IMR-90 (cell line): Measurements from ENCODE around the gene ABHD5. TPM values are rescaled to one million over a fixed set of nuclear protein-coding genes. Genes with fewer than 3 reads are reported as not detected.
A peak's percentile ranks its signal among the peaks of the same experiment; 100 is the strongest.

Experiments used
- ATAC-seq: fragments of 200-7000 bp; cut with Tn5 transposase; 2 replicates; pipeline ENCODE4 v1.9.1; 2020; ENCODE audit warnings: low read depth, mild to moderate bottlenecking, moderate library complexity
- Bru-seq: library from RNA; stranded (reverse); fragments of 400-500 nt; gene quantifications from one replicate; lab custom pipeline; 2021; lab: Mats Ljungman, UMichigan
- BruChase-seq, 2 experiments: library from RNA; stranded (reverse); fragments of 400-500 nt; gene quantifications; one replicate each; lab custom pipeline; 2021; lab: Mats Ljungman, UMichigan
- BruUV-seq: library from RNA; stranded (reverse); fragments of 400-500 nt; replicated peaks from 2 replicates; lab custom pipeline; 2021; lab: Mats Ljungman, UMichigan
- CTCF ChIA-PET: fragments of 300-600 bp; formaldehyde crosslinking; extraction: SDS; loops from one replicate; lab custom pipeline; 2021; ENCODE audit warnings: antibody characterized with exemption; lab: Yijun Ruan, JAX
- POLR2A ChIA-PET: fragments of 300-600 bp; sonication (Branson Sonifier 250); formaldehyde crosslinking; loops from one replicate; lab custom pipeline; 2022; ENCODE audit warnings: antibody characterized with exemption; ENCODE audit not compliant: unreplicated experiment; lab: Charles Lee
- DNase-seq: peaks from one replicate; pipeline ENCODE4 v3.0.0; 2013
- H2AFZ ChIP-seq: replicated peaks from 2 replicates; pipeline ENCODE3; 2013; ENCODE audit warnings: low read length, mild to moderate bottlenecking; ENCODE audit not compliant: poor library complexity
- H2AK5ac ChIP-seq: 2 replicates; pipeline ENCODE4 v1.6.1; 2013; ENCODE audit warnings: low read depth, low read length, inconsistent platforms
- H2AK9ac ChIP-seq: replicated peaks from 2 replicates; pipeline ENCODE3; 2013; ENCODE audit warnings: mild to moderate bottlenecking, low read depth, low read length, moderate library complexity; ENCODE audit not compliant: poor library complexity
- H2BK120ac ChIP-seq: 2 replicates; pipeline ENCODE4 v1.6.1; 2013; ENCODE audit warnings: low read depth, low read length, inconsistent platforms
- H2BK15ac ChIP-seq: 3 replicates; pipeline ENCODE4 v1.6.1; 2013; ENCODE audit warnings: low read depth, low read length, inconsistent platforms
- H2BK20ac ChIP-seq: 2 replicates; pipeline ENCODE4 v1.6.1; 2013; ENCODE audit warnings: low read depth, mild to moderate bottlenecking, inconsistent platforms, low read length, moderate library complexity
- H2BK5ac ChIP-seq: 2 replicates; pipeline ENCODE4 v1.6.1; 2013; ENCODE audit warnings: mild to moderate bottlenecking, low read depth, low read length, inconsistent platforms; ENCODE audit not compliant: poor library complexity, severe bottlenecking
- H3K14ac ChIP-seq: replicated peaks from 2 replicates; pipeline ENCODE4 v1.6.1; 2013; ENCODE audit warnings: low read depth, low read length, inconsistent platforms
- H3K18ac ChIP-seq: 2 replicates; pipeline ENCODE4 v1.6.1; 2013; ENCODE audit warnings: low read depth, low read length, control low read depth
- H3K23ac ChIP-seq: 2 replicates; pipeline ENCODE4 v1.6.1; 2013; ENCODE audit warnings: low read depth, low read length, inconsistent platforms
- H3K27ac ChIP-seq: 2 replicates; pipeline ENCODE4 v1.5.1; 2013; ENCODE audit warnings: mild to moderate bottlenecking, control low read depth, low read length; ENCODE audit not compliant: insufficient read depth
- H3K27me3 ChIP-seq: 2 replicates; pipeline ENCODE4 v1.6.1; 2013; ENCODE audit warnings: low read length; ENCODE audit not compliant: control insufficient read depth, insufficient read depth
- H3K36me3 ChIP-seq: 2 replicates; pipeline ENCODE4 v1.6.1; 2013; ENCODE audit warnings: low read length, mixed read lengths; ENCODE audit not compliant: control insufficient read depth, insufficient read depth
- H3K4ac ChIP-seq: 2 replicates; pipeline ENCODE4 v1.6.1; 2013; ENCODE audit warnings: low read depth, low read length, inconsistent platforms
- H3K4me1 ChIP-seq: 2 replicates; pipeline ENCODE4 v1.6.1; 2013; ENCODE audit warnings: low read length, mixed read lengths; ENCODE audit not compliant: control insufficient read depth, insufficient read depth
- H3K4me2 ChIP-seq: 2 replicates; pipeline ENCODE4 v1.6.1; 2013; ENCODE audit warnings: low read depth, mild to moderate bottlenecking, control low read depth, low read length, moderate library complexity
- H3K4me3 ChIP-seq: 2 replicates; pipeline ENCODE4 v1.5.1; 2013; ENCODE audit warnings: low read depth, mild to moderate bottlenecking, control low read depth, low read length, moderate library complexity; ENCODE audit not compliant: insufficient read depth
- H3K56ac ChIP-seq: 2 replicates; pipeline ENCODE4 v1.6.1; 2013; ENCODE audit warnings: low read length, inconsistent platforms; ENCODE audit not compliant: insufficient read depth; ENCODE audit errors: extremely low read depth
- H3K79me1 ChIP-seq, 2 experiments: 2 replicates each; pipeline ENCODE4 v1.6.1; 2013; ENCODE audit warnings: low read length in 2 of 2, inconsistent platforms in 1 of 2, low read depth in 1 of 2
- H3K9ac ChIP-seq: 2 replicates; pipeline ENCODE4 v1.6.1; 2013; ENCODE audit warnings: low read depth, low read length, control low read depth
- H3K9me1 ChIP-seq: 2 replicates; pipeline ENCODE4 v1.6.1; 2013; ENCODE audit warnings: low read length, inconsistent platforms; ENCODE audit not compliant: insufficient read depth
- H3K9me3 ChIP-seq: 2 replicates; pipeline ENCODE4 v1.6.1; 2013; ENCODE audit warnings: low read length; ENCODE audit not compliant: control insufficient read depth, insufficient read depth
- H4K20me1 ChIP-seq: 2 replicates; pipeline ENCODE4 v1.6.1; 2013; ENCODE audit warnings: low read length, inconsistent platforms; ENCODE audit not compliant: insufficient read depth
- H4K5ac ChIP-seq: 2 replicates; pipeline ENCODE4 v1.6.1; 2013; ENCODE audit warnings: mild to moderate bottlenecking, low read depth, low read length, control low read depth
- H4K8ac ChIP-seq, 2 experiments: 2 replicates each; pipeline ENCODE4 v1.6.1; 2013; ENCODE audit warnings: low read depth in 2 of 2, low read length in 2 of 2, control low read depth in 1 of 2, inconsistent platforms in 1 of 2
- H4K91ac ChIP-seq: 2 replicates; pipeline ENCODE4 v1.6.1; 2013; ENCODE audit warnings: low read depth, low read length, inconsistent platforms; ENCODE audit not compliant: insufficient read depth
- BHLHE40 ChIP-seq: fragments of 150-350 bp; IDR thresholded peaks from 2 replicates; pipeline ENCODE4 v1.6.1; 2016; ENCODE audit warnings: mild to moderate bottlenecking, low read depth, low read length
- CEBPB ChIP-seq: IDR thresholded peaks from 2 replicates; pipeline ENCODE4 v1.6.1; 2012; ENCODE audit warnings: low read depth, low read length, improper control_type of control experiment
- CHD1 ChIP-seq: IDR thresholded peaks from 2 replicates; pipeline ENCODE4 v1.6.1; 2012; ENCODE audit warnings: low read depth, low read length, improper control_type of control experiment
- CTCF ChIP-seq: conservative IDR thresholded peaks from 2 replicates; pipeline ENCODE4 v1.5.1; 2012; ENCODE audit warnings: mild to moderate bottlenecking, low read depth, low read length, improper control_type of control experiment
- ELK1 ChIP-seq: fragments of 150-350 bp; IDR thresholded peaks from 2 replicates; pipeline ENCODE4 v1.6.1; 2016; ENCODE audit warnings: low read depth, mild to moderate bottlenecking, low read length, moderate library complexity, borderline replicate concordance
- FOS ChIP-seq: fragments of 150-350 bp; IDR thresholded peaks from 2 replicates; pipeline ENCODE4 v1.6.1; 2016; ENCODE audit warnings: low read depth, low read length
- MAZ ChIP-seq: IDR thresholded peaks from 2 replicates; pipeline ENCODE4 v1.6.1; 2012; ENCODE audit warnings: low read depth, mild to moderate bottlenecking, low read length, improper control_type of control experiment, moderate library complexity, borderline replicate concordance
- MXI1 ChIP-seq: IDR thresholded peaks from 2 replicates; pipeline ENCODE4 v1.6.1; 2012; ENCODE audit warnings: low read depth, mild to moderate bottlenecking, low read length, moderate library complexity, borderline replicate concordance
- NFE2L2 ChIP-seq: fragments of 150-350 bp; IDR thresholded peaks from 2 replicates; pipeline ENCODE4 v1.6.1; 2016; ENCODE audit warnings: low read depth, mild to moderate bottlenecking, low read length
- SMC3 ChIP-seq: fragments of 150-350 bp; IDR thresholded peaks from 2 replicates; pipeline ENCODE4 v1.6.1; 2016; ENCODE audit warnings: low read depth, mild to moderate bottlenecking, antibody characterized with exemption, low read length, moderate library complexity
- USF2 ChIP-seq: fragments of 150-350 bp; IDR thresholded peaks from 2 replicates; pipeline ENCODE4 v1.6.1; 2017; ENCODE audit warnings: mild to moderate bottlenecking, antibody characterized with exemption, low read length, low read depth
- WGBS, 2 experiments: methylation state at CpG; one replicate each; pipeline versions ENCODE4 v1.1.5 to v1.1.7; 2013; ENCODE audit warnings: missing lambda C conversion rate in 2 of 2; ENCODE audit not compliant: insufficient read length in 1 of 2; ENCODE audit errors: extremely low coverage in 2 of 2; 5-methylcytosine and 5-hydroxymethylcytosine counted together
- dilution Hi-C: fragments of 300-500 bp; cut with HindIII; formaldehyde crosslinking; loops from one replicate; pipeline ENCODE4 v1.14.3; 2018; ENCODE audit warnings: low sequenced_read_pairs; ENCODE audit not compliant: unreplicated experiment
- in situ Hi-C: fragments of 300-500 bp; cut with MboI; formaldehyde crosslinking; loops from 3 replicates; pipeline ENCODE4 v1.14.3; 2019; ENCODE audit warnings: low sequenced_read_pairs, inconsistent platforms, mixed read lengths
- intact Hi-C: fragments of 100-400 bp; cut with micrococcal nuclease; formaldehyde crosslinking; loops from 2 replicates; pipeline ENCODE4 v1.10.0; 2022
- long read RNA-seq: library from polyadenylated mRNA; unstranded; transcript quantifications from one replicate; pipeline ENCODE4 v2.0.0, GENCODE V29; 2021; ENCODE audit not compliant: unreplicated experiment
- polyA plus RNA-seq, 3 experiments: library from polyadenylated mRNA; depleted of rRNA; stranded (reverse); fragments of >200 nt; gene quantifications; 2 replicates each; pipeline ENCODE4 v1.2.3, GENCODE V29; 2012; ENCODE audit warnings: low replicate concordance in 1 of 3
- total RNA-seq: library from RNA; depleted of rRNA; stranded (reverse); fragments of >200 nt; gene quantifications from 2 replicates; pipeline ENCODE4 v1.2.3, GENCODE V29; 2012; rRNA removed

Gene ABHD5
- 33.2 and 33.6 TPM in 2 replicates for total RNA-seq
- 13.8 and 15.8 TPM in 2 replicates for polyA plus RNA-seq (2012; rRNA removed)
- polyA plus RNA-seq (2012; cell fraction: cytosol; rRNA removed) = 5.6 and 6.0 TPM in 2 replicates
- polyA plus RNA-seq (2012; cell fraction: nucleus; rRNA removed; ENCODE audit: low replicate concordance) = 3.3 and 26.7 TPM in 2 replicates
- percentile 81 among the genes with signal in this experiment for Bru-seq, nascent RNA
- percentile 81 among the genes with signal in this experiment for BruChase-seq, experiment 1, labeled RNA remaining after a 6-hour chase
- percentile 82 among the genes with signal in this experiment for BruChase-seq, experiment 2, labeled RNA remaining after a 2-hour chase
- long read RNA-seq, full-length matches to known transcripts = 37 of 43 reads
- long read RNA-seq, partial matches to known transcripts = 1 of 43 reads
- long read RNA-seq, other reads (novel, unspliced or antisense) = 5 of 43 reads

- Histone ChIP-seq H2AK5ac (peak within 1 kb of the TSS; percentile 51; the same call in 1 of the 2 replicates), H3K27ac (peak within 1 kb of the TSS; percentile 66), H3K9me1 (peaks cover 13% of the 10 kb centered on the region), H3K9me3 (no peaks in the 10 kb centered on the region), H3K4me3 (peak within 1 kb of the TSS; percentile 87), H3K36me3 (no peaks in the 10 kb centered on the region), H2AK9ac (peak within 1 kb of the TSS; percentile 87), H2AFZ (peak within 1 kb of the TSS; percentile 99), H3K4me2 (peak within 1 kb of the TSS; percentile 98), H3K79me1 (peaks cover 16 to 34% of the 10 kb centered on the region in 2 experiments), H3K14ac (peak within 1 kb of the TSS; percentile 96), H3K9ac (peak within 1 kb of the TSS; percentile 82), H4K5ac (peak within 1 kb of the TSS; percentile 92), H2BK20ac (peak within 1 kb of the TSS; percentile 57), H3K56ac (peak within 1 kb of the TSS; percentile 48), H4K20me1 (no peaks in the 10 kb centered on the region), H4K8ac (peak within 1 kb of the TSS; percentile 45 to 99), H4K91ac (peak within 1 kb of the TSS; percentile 85), H3K4me1 (peaks cover 6% of the 10 kb centered on the region), H2BK5ac (peak within 1 kb of the TSS; percentile 71), H2BK15ac (peak within 1 kb of the TSS; percentile 76; the same call in 2 of the 3 replicates), H3K18ac (peak within 1 kb of the TSS; percentile 58), H2BK120ac (peak within 1 kb of the TSS; percentile 92), H3K23ac (peak within 1 kb of the TSS; percentile 98), H3K4ac (peak within 1 kb of the TSS; percentile 95), H3K27me3 (no peaks in the 10 kb centered on the region)
- CTCF ChIA-PET = no interaction called here
- in situ Hi-C loops (no loop called here), dilution Hi-C loops (no loop called here), intact Hi-C loops (loop anchor here (1.0 to 5.0 kb wide), 6 partner anchors 68 to 508 kb away; partner anchors contain the start of gene ANO10)
- WGBS, 2 experiments = 1% methylated on average over 25 of the region's 71 CpGs; no CpG with 5 or more reads in 1 of the 2 experiments
- peak; percentile 95 for DNase-seq
- peak; percentile 90 for ATAC-seq
- POLR2A ChIA-PET = no interaction called here
- no TSS peak for BruUV-seq
- TF ChIP-seq MAZ (peak; percentile 44; the same call in 1 of the 2 replicates), CEBPB (peak; percentile 38; the same call in 1 of the 2 replicates), BHLHE40 (no peak), MXI1 (peak; percentile 81), CHD1 (no peak), FOS (no peak), ELK1 (no peak), NFE2L2 (no peak), CTCF (peak; percentile 41; the same call in 1 of the 2 replicates), USF2 (no peak), SMC3 (peak; percentile 14; the same call in 1 of the 2 replicates)
These were observed at the start of gene ABHD5 for GRCh38 chr3:43690400-43691119. ABHD5 (plus strand) TSS chr3:43690938; CDS start chr3:43690993, 55 bp downstream.
